ENCODE results near the gene COMMD2.

DNA sequence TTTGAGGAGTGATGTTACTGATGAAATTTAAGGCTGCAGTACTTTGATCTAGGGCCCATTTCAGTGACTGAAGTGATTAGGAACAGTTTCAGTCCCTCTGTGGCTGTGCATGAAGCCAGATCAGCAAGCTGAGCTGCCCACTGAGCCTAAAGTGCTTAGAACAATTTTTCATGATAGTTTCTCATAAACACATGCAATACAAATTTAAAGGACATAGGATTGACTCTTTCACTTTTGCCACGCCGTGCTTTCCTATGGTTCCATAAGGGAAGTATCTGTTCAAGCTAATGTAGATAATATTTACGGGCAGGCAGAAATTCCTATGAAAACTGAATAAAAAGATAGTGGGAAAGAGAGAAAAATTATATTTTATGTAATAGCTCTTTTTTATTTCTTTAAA is 29.5 kb upstream of the COMMD2 start:
- TF ChIP-seq CTCF (IDR thresholded peaks at IDR 0.05), result no peak
- no peak for TF ChIP-seq POLR2A (IDR thresholded peaks at IDR 0.05)

Measured in esophagus squamous epithelium (tissue), 4 donors.